Upper lobe of left lung (tissue), 6 donors: ENCODE results near the gene STK11. TPM values are rescaled to one million over a fixed set of nuclear protein-coding genes. Genes with fewer than 3 reads are reported as not detected.

Source experiments
- ATAC-seq, 2 donors: fragments of 200-7000 bp; cut with Tn5 transposase; one replicate each; pipeline ENCODE4 v1.9.1; 2022; ENCODE audit warnings: mild to moderate bottlenecking in 2 of 2, moderate library complexity in 2 of 2; ENCODE audit not compliant: low FRiP score in 2 of 2
- DNase-seq, 2 donors: peaks; one replicate each; pipeline ENCODE4 v3.0.0-alpha.2; 2019 to 2020
- H3K27ac ChIP-seq, 4 donors: fragments of 200-600 bp; sonication (generic); one replicate each; pipeline ENCODE4 v1.5.1; 2016 to 2019
- H3K27me3 ChIP-seq, 4 donors: fragments of 200-600 bp; sonication (generic); one replicate each; pipeline ENCODE4 v1.5.1; 2017 to 2019
- H3K36me3 ChIP-seq, 4 donors: fragments of 200-600 bp; sonication (generic); one replicate each; pipeline ENCODE4 v1.5.1; 2016 to 2019
- H3K4me1 ChIP-seq, 4 donors: fragments of 200-600 bp; sonication (generic); one replicate each; pipeline ENCODE4 v1.5.1; 2018 to 2019
- H3K4me3 ChIP-seq, 4 donors: fragments of 200-600 bp; sonication (generic); one replicate each; pipeline ENCODE4 v1.5.1; 2017 to 2019; ENCODE audit warnings: mild to moderate bottlenecking in 2 of 4, moderate library complexity in 1 of 4
- H3K9me3 ChIP-seq, 4 donors: fragments of 200-600 bp; sonication (generic); one replicate each; pipeline ENCODE4 v1.5.1; 2018 to 2019
- EP300 ChIP-seq, 4 donors: sonication (generic); formaldehyde crosslinking; IDR thresholded peaks; one replicate each; pipeline ENCODE4 v1.5.1; 2017; ENCODE audit warnings: antibody characterized with exemption in 4 of 4, control low read depth in 2 of 4
- POLR2A ChIP-seq, 4 donors: fragments of 450-650 bp; IDR thresholded peaks; one replicate each; pipeline ENCODE4 v1.5.1; 2016 to 2017; ENCODE audit warnings: antibody characterized with exemption in 4 of 4, mild to moderate bottlenecking in 2 of 4
- POLR2AphosphoS5 ChIP-seq, 2 donors: sonication (generic); formaldehyde crosslinking; IDR thresholded peaks; one replicate each; pipeline ENCODE4 v1.5.1; 2017; ENCODE audit warnings: antibody characterized with exemption in 2 of 2
- WGBS, 2 donors: methylation state at CpG; one replicate each; pipeline ENCODE4 v1.1.5; 2017 to 2018; 5-methylcytosine and 5-hydroxymethylcytosine counted together
- total RNA-seq, 6 donors: library from RNA; depleted of rRNA in 4 of 6; stranded (reverse); fragments of >200 nt in 4 of 6; gene quantifications; one replicate each; pipeline versions ENCODE4 v1.1.0 to v1.2.1, GENCODE V29; 2016 to 2021
- TF ChIP-seq, protein P1 (sequence below), 6 experiments: fragments of 450-650 bp in 4 of 6; fragments of 200-600 bp in 2 of 6; sonication (generic) in 2 of 6; IDR thresholded peaks; one replicate each; pipeline ENCODE4 v1.5.1; 2016 to 2019; ENCODE audit warnings: antibody characterized with exemption in 6 of 6
- donor health status: DM: no; HTN: no; CAD: no; lungs with moderate emphysema.
- donor health status: DM: no; HTN: yes; CAD: no; lungs with severe emphysema.

Gene STK11
- total RNA-seq, 6 donors from 2014 or later = 50.2 to 168 (median 63.2) TPM

DNA sequence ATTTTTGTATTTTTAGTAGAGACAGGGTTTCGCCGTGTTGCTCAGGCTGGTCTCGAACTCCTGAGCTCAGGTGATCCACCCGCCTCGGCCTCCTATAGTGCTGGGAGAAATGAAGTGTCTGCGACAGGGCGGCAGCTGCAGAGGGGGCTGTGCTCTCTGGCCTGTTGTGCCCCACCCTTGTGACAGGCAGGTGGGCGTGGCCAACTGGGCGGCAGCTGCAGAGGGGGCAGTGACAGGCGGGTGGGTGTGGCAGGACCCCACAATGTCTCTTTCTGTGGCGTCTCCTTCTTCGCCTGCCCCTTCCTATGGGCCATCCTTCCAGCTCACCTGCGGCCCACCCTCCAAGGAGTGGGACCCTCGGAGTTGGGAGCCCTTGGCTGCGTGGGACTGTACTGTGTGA is 11.8 kb downstream of the STK11 start:
- Histone ChIP-seq H3K36me3 (peaks cover 11 to 31% (median 20%) of the 10 kb centered on the region in 4 donors), H3K27ac (peak overlapping the region in 3 of 4 donors; percentile 6 to 69 (median 42)), H3K4me1 (peaks cover 32 to 64% (median 44%) of the 10 kb centered on the region in 4 donors), H3K4me3 (no peak overlapping the region), H3K27me3 (no peaks in the 10 kb centered on the region), H3K9me3 (no peaks in the 10 kb centered on the region)
- TF ChIP-seq, protein P1, sequence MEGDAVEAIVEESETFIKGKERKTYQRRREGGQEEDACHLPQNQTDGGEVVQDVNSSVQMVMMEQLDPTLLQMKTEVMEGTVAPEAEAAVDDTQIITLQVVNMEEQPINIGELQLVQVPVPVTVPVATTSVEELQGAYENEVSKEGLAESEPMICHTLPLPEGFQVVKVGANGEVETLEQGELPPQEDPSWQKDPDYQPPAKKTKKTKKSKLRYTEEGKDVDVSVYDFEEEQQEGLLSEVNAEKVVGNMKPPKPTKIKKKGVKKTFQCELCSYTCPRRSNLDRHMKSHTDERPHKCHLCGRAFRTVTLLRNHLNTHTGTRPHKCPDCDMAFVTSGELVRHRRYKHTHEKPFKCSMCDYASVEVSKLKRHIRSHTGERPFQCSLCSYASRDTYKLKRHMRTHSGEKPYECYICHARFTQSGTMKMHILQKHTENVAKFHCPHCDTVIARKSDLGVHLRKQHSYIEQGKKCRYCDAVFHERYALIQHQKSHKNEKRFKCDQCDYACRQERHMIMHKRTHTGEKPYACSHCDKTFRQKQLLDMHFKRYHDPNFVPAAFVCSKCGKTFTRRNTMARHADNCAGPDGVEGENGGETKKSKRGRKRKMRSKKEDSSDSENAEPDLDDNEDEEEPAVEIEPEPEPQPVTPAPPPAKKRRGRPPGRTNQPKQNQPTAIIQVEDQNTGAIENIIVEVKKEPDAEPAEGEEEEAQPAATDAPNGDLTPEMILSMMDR (IDR thresholded peaks at IDR 0.05) = no peak
- no peak for TF ChIP-seq EP300 (IDR thresholded peaks at IDR 0.05)
- TF ChIP-seq POLR2A (IDR thresholded peaks at IDR 0.05) = no peak
- TF ChIP-seq POLR2AphosphoS5 (IDR thresholded peaks at IDR 0.05) = no peak
- 75 to 95% methylated on average over 9 to 15 of the region's 15 CpGs for WGBS, 2 donors
- DNase-seq = peak in 1 of 2 donors; percentile 49
- ATAC-seq = no peak

DNA sequence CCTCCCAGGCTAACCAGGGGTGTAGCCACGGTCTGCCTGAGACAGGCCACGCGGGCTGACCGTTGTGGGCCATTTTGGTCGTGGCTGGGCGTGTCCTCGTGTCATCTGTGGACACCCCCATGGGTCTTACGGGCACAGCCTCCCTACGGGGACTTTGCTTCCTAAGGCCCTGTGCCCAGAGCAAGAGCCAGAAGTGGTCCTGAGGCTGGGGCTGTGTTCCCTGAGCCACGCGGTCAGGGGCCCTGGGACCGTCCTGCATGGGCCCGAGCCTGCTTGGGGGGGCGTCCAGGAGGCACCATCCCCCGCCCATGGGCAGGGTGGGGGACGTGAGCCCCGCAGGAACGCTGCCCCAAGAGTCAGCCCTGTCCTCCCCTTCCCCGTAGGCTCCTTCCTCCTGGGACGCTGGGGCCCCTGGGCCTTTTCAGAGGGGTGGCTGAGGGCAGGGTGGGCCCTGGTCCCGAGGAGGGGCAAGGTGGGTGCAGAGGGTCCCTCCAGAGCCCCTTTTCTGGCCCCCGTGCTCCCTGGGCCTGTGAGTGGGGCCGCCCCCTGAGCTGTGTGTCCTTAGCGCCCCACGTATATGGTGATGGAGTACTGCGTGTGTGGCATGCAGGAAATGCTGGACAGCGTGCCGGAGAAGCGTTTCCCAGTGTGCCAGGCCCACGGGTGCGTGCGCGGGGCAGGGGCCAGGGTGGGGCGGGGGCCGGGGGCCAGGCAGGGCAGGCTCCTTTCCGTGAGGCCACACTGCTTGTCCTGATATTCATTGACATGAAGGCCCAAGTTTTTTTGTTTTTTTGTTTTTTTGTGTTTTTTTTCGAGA is 13.4 kb downstream of the STK11 start:
- ATAC-seq (no peak), DNase-seq (peak in 1 of 2 donors; percentile 59)
- H3K4me1 ChIP-seq = peaks cover 24 to 52% (median 32%) of the 10 kb centered on the region in 4 donors
- TF ChIP-seq EP300 (IDR thresholded peaks at IDR 0.05) (no peak), POLR2AphosphoS5 (IDR thresholded peaks at IDR 0.05) (no peak), POLR2A (IDR thresholded peaks at IDR 0.05) (no peak)
- TF ChIP-seq, protein P1 (IDR thresholded peaks at IDR 0.05) = no peak
- peaks cover 11 to 43% (median 33%) of the 10 kb centered on the region in 4 donors for H3K36me3 ChIP-seq
- H3K4me3 ChIP-seq = no peak overlapping the region
- no peaks in the 10 kb centered on the region for H3K27me3 ChIP-seq
- no peaks in the 10 kb centered on the region for H3K9me3 ChIP-seq
- peak overlapping the region; percentile 42 to 69 (median 56) for H3K27ac ChIP-seq
- WGBS, 2 donors = 87 to 92% methylated on average over 19 to 37 of the region's 37 CpGs

DNA sequence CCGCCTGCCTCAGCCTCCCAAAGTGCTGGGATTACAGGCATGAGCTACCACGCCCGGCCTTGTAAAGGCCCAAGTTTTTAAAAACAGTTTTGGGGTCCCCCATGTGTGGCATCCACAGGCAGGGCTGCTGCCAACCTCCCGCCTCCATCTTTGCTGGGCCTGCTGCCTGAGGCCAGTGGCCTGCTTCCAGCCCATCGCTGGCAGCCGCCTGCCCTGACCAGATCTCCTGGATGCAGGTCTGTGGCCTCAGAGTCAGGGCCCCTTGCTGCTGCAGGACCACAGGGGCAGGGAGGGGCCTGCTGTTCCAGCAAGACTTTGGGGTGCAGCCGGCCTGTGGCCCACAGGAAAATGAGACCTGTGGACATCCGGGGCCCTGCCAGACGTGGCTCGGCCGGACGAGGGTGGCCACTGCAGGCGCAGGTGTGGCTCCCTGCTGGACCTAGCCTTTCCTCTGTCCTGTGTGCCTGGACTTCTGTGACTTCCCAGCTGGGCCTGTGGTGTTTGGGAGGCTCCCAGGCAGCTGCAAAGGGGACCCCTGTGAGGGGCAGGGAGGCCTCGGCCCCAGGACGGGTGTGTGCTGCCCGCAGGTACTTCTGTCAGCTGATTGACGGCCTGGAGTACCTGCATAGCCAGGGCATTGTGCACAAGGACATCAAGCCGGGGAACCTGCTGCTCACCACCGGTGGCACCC is 14.4 kb downstream of the STK11 start:
- DNase-seq = peak in 1 of 2 donors; percentile 75
- Histone ChIP-seq H3K27me3 (no peaks in the 10 kb centered on the region), H3K36me3 (peaks cover 11 to 53% (median 41%) of the 10 kb centered on the region in 4 donors), H3K27ac (no peak overlapping the region), H3K4me3 (no peak overlapping the region), H3K9me3 (no peaks in the 10 kb centered on the region), H3K4me1 (peaks cover 14 to 42% (median 22%) of the 10 kb centered on the region in 4 donors)
- no peak for ATAC-seq
- no peak for TF ChIP-seq POLR2A (IDR thresholded peaks at IDR 0.05)
- TF ChIP-seq, protein P1 (IDR thresholded peaks at IDR 0.05) = no peak
- TF ChIP-seq EP300 (IDR thresholded peaks at IDR 0.05) = no peak
- TF ChIP-seq POLR2AphosphoS5 (IDR thresholded peaks at IDR 0.05) = no peak
- 86 to 96% methylated on average over 1 to 13 of the region's 19 CpGs for WGBS, 2 donors

DNA sequence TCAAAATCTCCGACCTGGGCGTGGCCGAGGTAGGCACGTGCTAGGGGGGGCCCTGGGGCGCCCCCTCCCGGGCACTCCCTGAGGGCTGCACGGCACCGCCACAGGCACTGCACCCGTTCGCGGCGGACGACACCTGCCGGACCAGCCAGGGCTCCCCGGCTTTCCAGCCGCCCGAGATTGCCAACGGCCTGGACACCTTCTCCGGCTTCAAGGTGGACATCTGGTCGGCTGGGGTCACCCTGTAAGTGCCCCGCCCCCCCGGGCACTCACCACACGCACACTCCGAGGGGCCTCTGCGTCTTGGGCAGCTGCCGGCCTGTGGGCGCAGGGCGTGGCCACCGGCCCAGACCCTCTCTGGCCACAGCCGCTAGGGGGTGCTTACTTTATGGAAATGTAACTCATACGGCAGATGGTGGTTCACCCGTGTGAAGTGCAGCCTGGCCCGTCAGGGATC is 14.9 kb downstream of the STK11 start:
- ATAC-seq = no peak
- H3K27ac ChIP-seq = no peak overlapping the region
- no peaks in the 10 kb centered on the region for H3K27me3 ChIP-seq
- 89 to 100% methylated on average over 1 to 31 of the region's 33 CpGs for WGBS, 2 donors
- no peak overlapping the region for H3K4me3 ChIP-seq
- H3K36me3 ChIP-seq = peaks cover 11 to 59% (median 44%) of the 10 kb centered on the region in 4 donors
- TF ChIP-seq, protein P1 (IDR thresholded peaks at IDR 0.05) = no peak
- no peak for TF ChIP-seq EP300 (IDR thresholded peaks at IDR 0.05)
- TF ChIP-seq POLR2A (IDR thresholded peaks at IDR 0.05) = no peak
- TF ChIP-seq POLR2AphosphoS5 (IDR thresholded peaks at IDR 0.05) = no peak
- no peaks in the 10 kb centered on the region for H3K9me3 ChIP-seq
- peaks cover 8 to 37% (median 17%) of the 10 kb centered on the region in 4 donors for H3K4me1 ChIP-seq
- DNase-seq = peak in 1 of 2 donors; percentile 80
